ENCODE data around the gene KPNA6. TPM values are rescaled to one million over a fixed set of nuclear protein-coding genes. Genes with fewer than 3 reads are reported as not detected.

The KPNA6 gene
- total and polyA plus RNA-seq, 2 of the 13 experiments (the other 11 are each of a cell fraction or from before 2014, with no cell fraction given): 22.0 to 47.5 TPM

GRCh38 chr1:32107742-32108661 lies at the start of gene KPNA6 (continued):
- TF ChIP-seq HNF1A (IDR thresholded peaks at IDR 0.05; ENCODE audit: low read depth) (no peak), HNF1A (CRISPR knock-in tag; IDR thresholded peaks at IDR 0.05; ENCODE audit: borderline replicate concordance) (no peak), ZMYM2 (CRISPR knock-in tag; IDR thresholded peaks at IDR 0.05) (peak; percentile 25; the same call in 1 of the 2 replicates), ZNF547 (CRISPR knock-in tag; IDR thresholded peaks at IDR 0.05) (no peak; the same call in 1 of the 2 replicates), AGO1 (IDR thresholded peaks at IDR 0.05; ENCODE audit: low read depth, low read length, poor library complexity, severe bottlenecking) (no peak), ZNF251 (CRISPR knock-in tag; IDR thresholded peaks at IDR 0.05) (no peak), YEATS2 (CRISPR knock-in tag; IDR thresholded peaks at IDR 0.05; ENCODE audit: borderline replicate concordance) (peak; percentile 78), ZFX (CRISPR knock-in tag; IDR thresholded peaks at IDR 0.05; ENCODE audit: low read depth) (peak; percentile 91), GLMP (CRISPR knock-in tag; IDR thresholded peaks at IDR 0.05; ENCODE audit: borderline replicate concordance) (no peak), ZNF20 (CRISPR knock-in tag; IDR thresholded peaks at IDR 0.05) (no peak), SALL1 (CRISPR knock-in tag; IDR thresholded peaks at IDR 0.05) (peak; percentile 66; the same call in 1 of the 2 replicates), REL (CRISPR knock-in tag; conservative IDR thresholded peaks at IDR 0.05) (peak; percentile 64; the same call in 1 of the 2 replicates), XBP1 (CRISPR knock-in tag; IDR thresholded peaks at IDR 0.05) (no peak), BRD4 (CRISPR knock-in tag; IDR thresholded peaks at IDR 0.05) (peak; percentile 70; the same call in 1 of the 2 replicates), TEAD2 (CRISPR knock-in tag; IDR thresholded peaks at IDR 0.05) (no peak), HOMEZ (CRISPR knock-in tag; IDR thresholded peaks at IDR 0.05; ENCODE audit: low read depth) (no peak), NONO (IDR thresholded peaks at IDR 0.05) (no peak), NONO (CRISPR knock-in tag; conservative IDR thresholded peaks at IDR 0.05) (peak; percentile 55; the same call in 1 of the 2 replicates), NR2F2 (IDR thresholded peaks at IDR 0.05; ENCODE audit: borderline replicate concordance, low read depth) (no peak; the same call in 1 of the 2 replicates), ZSCAN25 (CRISPR knock-in tag; IDR thresholded peaks at IDR 0.05) (no peak), KMT2A (CRISPR knock-in tag; IDR thresholded peaks at IDR 0.05) (peak; percentile 80)
- TF ChIP-seq, protein P1, sequence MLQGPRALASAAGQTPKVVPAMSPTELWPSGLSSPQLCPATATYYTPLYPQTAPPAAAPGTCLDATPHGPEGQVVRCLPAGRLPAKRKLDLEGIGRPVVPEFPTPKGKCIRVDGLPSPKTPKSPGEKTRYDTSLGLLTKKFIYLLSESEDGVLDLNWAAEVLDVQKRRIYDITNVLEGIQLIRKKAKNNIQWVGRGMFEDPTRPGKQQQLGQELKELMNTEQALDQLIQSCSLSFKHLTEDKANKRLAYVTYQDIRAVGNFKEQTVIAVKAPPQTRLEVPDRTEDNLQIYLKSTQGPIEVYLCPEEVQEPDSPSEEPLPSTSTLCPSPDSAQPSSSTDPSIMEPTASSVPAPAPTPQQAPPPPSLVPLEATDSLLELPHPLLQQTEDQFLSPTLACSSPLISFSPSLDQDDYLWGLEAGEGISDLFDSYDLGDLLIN (CRISPR knock-in tag; IDR thresholded peaks at IDR 0.05; ENCODE audit: borderline replicate concordance): peak; percentile 18; the same call in 1 of the 2 replicates
